HFFc6 (cell line): ENCODE data around the gene FGF14. TPM values are rescaled to one million over a fixed set of nuclear protein-coding genes. Genes with fewer than 3 reads are reported as not detected.

Experiments used
- DNase-seq: peaks from one replicate; pipeline ENCODE4 v3.0.0-alpha.2; 2018
- H3K27ac Mint-ChIP-seq: 2 replicates; pipeline ENCODE4 v1.8.0; 2020; ENCODE audit warnings: mild to moderate bottlenecking, mixed read lengths
- H3K27me3 Mint-ChIP-seq: 2 replicates; pipeline ENCODE4 v1.8.0; 2021; ENCODE audit warnings: mild to moderate bottlenecking, moderate library complexity, mixed read lengths; ENCODE audit not compliant: insufficient read depth
- H3K36me3 Mint-ChIP-seq: 2 replicates; pipeline ENCODE4 v1.8.0; 2021; ENCODE audit warnings: low read depth, mixed read lengths
- H3K4me1 Mint-ChIP-seq: 2 replicates; pipeline ENCODE4 v1.8.0; 2020; ENCODE audit warnings: low read depth, mixed read lengths
- H3K4me3 Mint-ChIP-seq: 2 replicates; pipeline ENCODE4 v1.8.0; 2020; ENCODE audit warnings: mild to moderate bottlenecking, moderate library complexity, mixed read lengths
- H3K9me3 Mint-ChIP-seq: 2 replicates; pipeline ENCODE4 v1.8.0; 2020; ENCODE audit warnings: mild to moderate bottlenecking, mixed read lengths
- total RNA-seq, 6 experiments: library from RNA; stranded (reverse); fragmentation: NEBNext Ultra II Directional; extraction: Animal tissue kit (Norgen Biotek cat#: 25700); gene quantifications; 2 replicates in 1 of 6; 3 replicates in 5 of 6; pipeline ENCODE4 v1.2.3, GENCODE V29; 2021
- TF ChIP-seq, protein P1 (sequence below): fragments of 200-600 bp; sonication (generic); IDR thresholded peaks from 2 replicates; pipeline ENCODE4 v1.5.0; 2021; ENCODE audit warnings: antibody characterized with exemption, mild to moderate bottlenecking

FGF14 gene
- total RNA-seq, 6 experiments from 2014 or later, result 0.02 to 0.03 TPM; not detected in 4

DNA sequence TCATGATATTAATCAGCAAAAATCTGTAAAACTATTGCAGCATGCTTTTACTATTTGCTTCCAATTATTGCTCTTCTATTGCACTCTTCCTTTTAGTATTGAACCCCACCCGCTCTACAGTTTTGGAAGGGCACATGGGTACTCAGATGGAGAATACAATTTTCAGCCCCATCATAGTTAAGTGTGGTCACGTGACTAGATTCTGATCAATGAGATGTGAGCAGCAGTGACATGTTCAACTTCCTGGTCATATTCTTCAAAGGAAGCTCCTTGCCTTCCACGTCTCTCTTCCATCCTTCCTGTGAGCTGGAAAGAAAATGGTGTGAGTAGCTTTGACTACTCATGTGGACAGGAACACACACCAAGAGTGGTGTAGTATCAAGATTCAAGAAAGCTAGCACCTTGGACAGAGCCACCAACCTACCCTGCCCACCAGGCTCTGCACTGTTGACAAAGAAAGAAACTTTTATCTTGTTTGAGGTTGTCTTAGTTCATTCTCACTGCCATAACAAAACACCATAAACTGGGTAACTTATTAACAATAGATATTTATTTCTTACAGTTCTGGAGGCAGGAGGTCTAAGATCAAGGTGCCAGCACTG is 3.8 kb upstream of the FGF14 start:
- H3K9me3 Mint-ChIP-seq, result peaks cover 27% of the 10 kb centered on the region
- TF ChIP-seq, protein P1, sequence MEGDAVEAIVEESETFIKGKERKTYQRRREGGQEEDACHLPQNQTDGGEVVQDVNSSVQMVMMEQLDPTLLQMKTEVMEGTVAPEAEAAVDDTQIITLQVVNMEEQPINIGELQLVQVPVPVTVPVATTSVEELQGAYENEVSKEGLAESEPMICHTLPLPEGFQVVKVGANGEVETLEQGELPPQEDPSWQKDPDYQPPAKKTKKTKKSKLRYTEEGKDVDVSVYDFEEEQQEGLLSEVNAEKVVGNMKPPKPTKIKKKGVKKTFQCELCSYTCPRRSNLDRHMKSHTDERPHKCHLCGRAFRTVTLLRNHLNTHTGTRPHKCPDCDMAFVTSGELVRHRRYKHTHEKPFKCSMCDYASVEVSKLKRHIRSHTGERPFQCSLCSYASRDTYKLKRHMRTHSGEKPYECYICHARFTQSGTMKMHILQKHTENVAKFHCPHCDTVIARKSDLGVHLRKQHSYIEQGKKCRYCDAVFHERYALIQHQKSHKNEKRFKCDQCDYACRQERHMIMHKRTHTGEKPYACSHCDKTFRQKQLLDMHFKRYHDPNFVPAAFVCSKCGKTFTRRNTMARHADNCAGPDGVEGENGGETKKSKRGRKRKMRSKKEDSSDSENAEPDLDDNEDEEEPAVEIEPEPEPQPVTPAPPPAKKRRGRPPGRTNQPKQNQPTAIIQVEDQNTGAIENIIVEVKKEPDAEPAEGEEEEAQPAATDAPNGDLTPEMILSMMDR, result no peak
- H3K36me3 Mint-ChIP-seq, result no peaks in the 10 kb centered on the region
- H3K27me3 Mint-ChIP-seq, result peaks cover 7% of the 10 kb centered on the region
- no peak for DNase-seq
- H3K4me3 Mint-ChIP-seq, result no peak overlapping the region
- H3K4me1 Mint-ChIP-seq, result no peaks in the 10 kb centered on the region
- no peak overlapping the region for H3K27ac Mint-ChIP-seq

DNA sequence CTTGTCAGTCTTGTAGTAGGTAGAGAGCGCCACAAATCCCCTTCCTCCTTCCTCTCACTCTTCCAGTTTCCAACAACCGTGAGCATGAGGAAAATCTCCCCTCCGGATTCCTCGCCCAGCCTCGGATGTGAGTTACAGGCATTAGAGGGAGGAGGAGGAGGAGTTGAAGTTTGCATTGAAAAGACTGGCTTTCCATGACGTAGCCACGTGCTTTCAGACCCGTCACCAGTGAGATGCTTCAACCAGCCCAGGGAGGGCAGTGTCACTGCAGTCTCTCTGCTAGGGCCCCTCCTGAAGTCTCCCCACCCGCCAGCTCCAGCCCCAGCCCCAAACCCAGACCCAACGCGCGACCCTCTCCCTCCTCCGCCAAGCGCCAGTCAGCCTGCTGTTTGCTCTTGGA is 442 bp upstream of the FGF14 start:
- Mint-ChIP-seq H3K9me3 (peaks cover 19% of the 10 kb centered on the region), H3K36me3 (no peaks in the 10 kb centered on the region), H3K4me1 (no peaks in the 10 kb centered on the region), H3K27me3 (peaks cover 7% of the 10 kb centered on the region), H3K27ac (no peak overlapping the region), H3K4me3 (no peak overlapping the region)
- TF ChIP-seq, protein P1, result no peak
- DNase-seq, result no peak

DNA sequence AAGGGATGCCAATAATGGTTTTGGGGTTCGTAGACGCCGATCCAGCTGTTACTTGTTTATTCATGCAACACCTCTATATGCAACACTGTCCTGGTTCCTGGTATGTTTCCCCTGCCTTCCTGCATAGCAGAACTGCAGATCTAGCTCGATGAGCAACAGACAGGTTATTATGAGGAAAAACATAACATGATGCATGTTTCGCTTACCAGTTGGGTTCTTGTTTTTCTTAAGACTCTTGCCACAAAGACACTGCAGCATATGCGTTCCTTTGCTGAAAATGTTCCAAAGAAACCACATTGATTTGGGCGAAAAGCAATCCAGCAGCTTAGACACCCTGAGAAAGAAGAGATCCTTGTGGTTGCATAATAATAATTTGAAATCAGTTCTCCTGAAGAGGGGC is 583 bp downstream of the FGF14 start:
- Mint-ChIP-seq H3K27ac (no peak overlapping the region), H3K27me3 (peaks cover 7% of the 10 kb centered on the region), H3K4me1 (no peaks in the 10 kb centered on the region), H3K4me3 (no peak overlapping the region), H3K36me3 (no peaks in the 10 kb centered on the region), H3K9me3 (peaks cover 19% of the 10 kb centered on the region)
- TF ChIP-seq, protein P1, result no peak
- no peak for DNase-seq

DNA sequence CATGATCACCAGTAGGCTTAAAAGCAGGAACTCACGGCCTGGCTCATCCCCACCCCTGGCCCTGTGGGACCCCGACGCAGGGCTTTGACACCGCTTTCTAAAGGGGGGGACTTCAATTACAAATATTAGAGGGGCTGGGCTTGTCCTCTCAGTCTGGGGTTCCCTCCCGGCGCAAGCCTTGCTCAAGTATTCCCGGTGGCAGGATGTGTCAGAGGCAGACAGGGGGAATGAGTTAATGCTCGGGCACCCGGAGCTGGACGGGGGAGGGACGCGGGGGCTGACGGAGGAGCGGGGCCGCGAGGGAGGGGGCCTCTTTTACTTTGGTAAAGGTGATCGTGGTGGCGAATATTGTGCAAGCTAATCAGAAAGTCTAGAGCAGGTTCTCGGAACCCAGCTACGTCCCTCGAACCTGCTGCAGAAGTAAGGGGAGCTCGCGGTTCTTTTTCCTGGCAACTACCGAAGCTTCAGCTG is 1.1 kb downstream of the FGF14 start:
- H3K4me1 Mint-ChIP-seq, result no peaks in the 10 kb centered on the region
- TF ChIP-seq, protein P1, result no peak
- no peak overlapping the region for H3K27ac Mint-ChIP-seq
- no peak overlapping the region for H3K4me3 Mint-ChIP-seq
- H3K27me3 Mint-ChIP-seq, result peaks cover 7% of the 10 kb centered on the region
- no peak for DNase-seq
- peaks cover 17% of the 10 kb centered on the region for H3K9me3 Mint-ChIP-seq
- H3K36me3 Mint-ChIP-seq, result no peaks in the 10 kb centered on the region

DNA sequence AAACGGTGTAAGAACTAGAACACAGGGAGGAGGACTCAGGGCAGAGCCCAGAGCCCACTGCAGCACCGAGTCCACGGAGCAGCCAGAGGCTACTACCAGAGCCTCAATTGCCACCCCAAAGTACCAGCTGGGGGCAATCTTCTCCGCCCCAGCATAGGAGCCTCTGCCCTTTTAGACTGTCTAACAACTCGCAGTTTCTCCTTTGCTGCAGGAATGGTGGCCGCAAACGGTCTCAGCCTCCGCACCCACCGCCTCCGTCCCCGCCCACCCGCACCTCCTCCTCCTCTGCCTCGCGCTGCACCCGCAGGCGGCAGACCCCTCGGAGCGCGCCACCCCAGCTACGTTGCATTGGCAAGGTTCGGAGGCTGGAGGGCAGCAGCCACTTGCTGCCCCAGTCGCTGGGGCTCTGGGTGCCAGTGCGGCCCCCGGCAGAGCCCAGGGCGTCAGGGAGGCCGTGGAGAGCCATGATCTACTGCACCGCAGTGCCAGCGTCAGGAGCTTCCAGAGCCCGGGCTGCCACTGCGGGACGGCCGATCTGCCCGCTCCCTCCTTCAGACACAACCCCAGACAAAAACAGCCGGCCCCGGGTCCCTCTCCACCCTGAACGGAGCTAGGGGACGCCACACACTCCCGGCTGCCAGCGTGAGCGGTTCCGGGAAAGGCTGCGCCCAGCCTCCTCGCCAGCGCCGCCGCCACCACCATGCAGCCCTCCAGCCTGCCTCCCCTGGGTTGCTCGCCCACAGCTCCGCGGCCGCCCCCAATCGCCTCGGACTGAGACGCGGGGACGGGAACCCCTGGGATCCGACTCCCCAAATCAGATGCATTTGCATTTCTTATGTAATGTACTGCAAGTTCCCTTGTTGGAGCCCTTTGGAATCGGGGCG is 1.8 kb downstream of the FGF14 start:
- H3K27ac Mint-ChIP-seq, result no peak overlapping the region
- H3K9me3 Mint-ChIP-seq, result peaks cover 14% of the 10 kb centered on the region; the same call in 1 of the 2 replicates
- no peaks in the 10 kb centered on the region for H3K4me1 Mint-ChIP-seq
- H3K36me3 Mint-ChIP-seq, result no peaks in the 10 kb centered on the region
- DNase-seq, result no peak
- TF ChIP-seq, protein P1, result no peak
- no peak overlapping the region for H3K4me3 Mint-ChIP-seq
- peaks cover 7% of the 10 kb centered on the region; the same call in 1 of the 2 replicates for H3K27me3 Mint-ChIP-seq
